H9 (cell line): ENCODE results near the gene CHMP4B. TPM values are rescaled to one million over a fixed set of nuclear protein-coding genes. Genes with fewer than 3 reads are reported as not detected.

ENCODE experiments used
- DNase-seq: peaks from one replicate; pipeline ENCODE4 v3.0.0-alpha.2; 2017
- H2AFZ ChIP-seq: one replicate; pipeline ENCODE4 v1.6.1; 2013; ENCODE audit warnings: mild to moderate bottlenecking, low read length, control low read depth, moderate library complexity
- H2AK5ac ChIP-seq: 2 replicates; pipeline ENCODE4 v1.6.1; 2013; ENCODE audit warnings: low read length, control low read depth, mixed read lengths; ENCODE audit not compliant: insufficient read length
- H2BK120ac ChIP-seq: one replicate; pipeline ENCODE4 v1.6.1; 2013; ENCODE audit warnings: low read depth, mild to moderate bottlenecking, low read length, control low read depth, inconsistent platforms; ENCODE audit not compliant: poor library complexity, severe bottlenecking
- H2BK12ac ChIP-seq: 2 replicates; pipeline ENCODE4 v1.6.1; 2013; ENCODE audit warnings: low read length, control low read depth, mixed read lengths, low read depth; ENCODE audit not compliant: insufficient read length
- H2BK15ac ChIP-seq: 2 replicates; pipeline ENCODE4 v1.6.1; 2013; ENCODE audit warnings: low read depth, low read length, control low read depth
- H2BK20ac ChIP-seq: one replicate; pipeline ENCODE4 v1.6.1; 2013; ENCODE audit warnings: low read depth, mild to moderate bottlenecking, low read length, control low read depth, inconsistent platforms; ENCODE audit not compliant: poor library complexity, severe bottlenecking
- H2BK5ac ChIP-seq: 2 replicates; pipeline ENCODE4 v1.6.1; 2013; ENCODE audit warnings: low read length, control low read depth, mixed read lengths; ENCODE audit not compliant: insufficient read length
- H3K14ac ChIP-seq: 2 replicates; pipeline ENCODE4 v1.6.1; 2013; ENCODE audit warnings: low read length, control low read depth; ENCODE audit not compliant: insufficient read depth
- H3K18ac ChIP-seq: 2 replicates; pipeline ENCODE4 v1.6.1; 2013; ENCODE audit warnings: low read depth, mild to moderate bottlenecking, mixed read lengths, low read length, control low read depth; ENCODE audit not compliant: insufficient read length
- H3K23ac ChIP-seq: 2 replicates; pipeline ENCODE4 v1.6.1; 2013; ENCODE audit warnings: low read length, control low read depth, mixed read lengths, low read depth; ENCODE audit not compliant: insufficient read length
- H3K23me2 ChIP-seq: 2 replicates; pipeline ENCODE4 v1.6.1; 2013; ENCODE audit warnings: low read depth, mild to moderate bottlenecking, mixed read lengths, low read length, control low read depth; ENCODE audit not compliant: insufficient read length, poor library complexity, severe bottlenecking
- H3K27ac ChIP-seq: 2 replicates; pipeline ENCODE4 v1.5.1; 2013; ENCODE audit warnings: low read length, control low read depth, mixed read lengths, low read depth; ENCODE audit not compliant: insufficient read length
- H3K27me3 ChIP-seq: 2 replicates; pipeline ENCODE4 v1.6.1; 2013; ENCODE audit warnings: low read length, control low read depth, inconsistent platforms; ENCODE audit not compliant: insufficient read depth
- H3K4ac ChIP-seq: 2 replicates; pipeline ENCODE4 v1.6.1; 2013; ENCODE audit warnings: low read depth, mild to moderate bottlenecking, control low read depth, inconsistent platforms, low read length, moderate library complexity
- H3K4me1 ChIP-seq: 2 replicates; pipeline ENCODE4 v1.6.1; 2013; ENCODE audit warnings: low read length, control low read depth, inconsistent platforms; ENCODE audit not compliant: insufficient read depth
- H3K4me2 ChIP-seq: 2 replicates; pipeline ENCODE4 v1.6.1; 2013; ENCODE audit warnings: low read length, control low read depth, mixed read lengths; ENCODE audit not compliant: insufficient read length, insufficient read depth
- H3K56ac ChIP-seq: 2 replicates; pipeline ENCODE4 v1.6.1; 2013; ENCODE audit warnings: low read depth, mild to moderate bottlenecking, mixed read lengths, low read length, control low read depth; ENCODE audit not compliant: insufficient read length
- H3K79me1 ChIP-seq: 2 replicates; pipeline ENCODE4 v1.6.1; 2013; ENCODE audit warnings: low read depth, mild to moderate bottlenecking, moderate library complexity, low read length, control low read depth, inconsistent platforms; ENCODE audit not compliant: insufficient read depth, poor library complexity, severe bottlenecking
- H3K79me2 ChIP-seq: 2 replicates; pipeline ENCODE4 v1.6.1; 2013; ENCODE audit warnings: low read length, control low read depth, inconsistent platforms; ENCODE audit not compliant: insufficient read depth
- H3K9ac ChIP-seq: 2 replicates; pipeline ENCODE4 v1.6.1; 2013; ENCODE audit warnings: low read length, control low read depth, mixed read lengths; ENCODE audit not compliant: insufficient read length; ENCODE audit errors: extremely low read depth
- H3K9me3 ChIP-seq: one replicate; pipeline ENCODE4 v1.6.1; 2013; ENCODE audit warnings: low read depth, low read length, inconsistent platforms; ENCODE audit not compliant: control insufficient read depth
- H3T11ph ChIP-seq: one replicate; pipeline ENCODE4 v1.6.1; 2013; ENCODE audit warnings: mild to moderate bottlenecking, low read length, control low read depth, inconsistent platforms
- H4K20me1 ChIP-seq: one replicate; pipeline ENCODE4 v1.6.1; 2013; ENCODE audit not compliant: control insufficient read depth, insufficient read length, insufficient read depth
- H4K5ac ChIP-seq: 2 replicates; pipeline ENCODE4 v1.6.1; 2013; ENCODE audit warnings: low read depth, mild to moderate bottlenecking, mixed read lengths, low read length, control low read depth; ENCODE audit not compliant: insufficient read length
- H4K8ac ChIP-seq: replicated peaks from 2 replicates; pipeline ENCODE4 v1.6.1; 2013; ENCODE audit warnings: low read length, control low read depth, mixed read lengths, low read depth; ENCODE audit not compliant: insufficient read length
- H4K91ac ChIP-seq: 2 replicates; pipeline ENCODE4 v1.6.1; 2013; ENCODE audit warnings: low read depth, mild to moderate bottlenecking, moderate library complexity, mixed read lengths, low read length, control low read depth; ENCODE audit not compliant: insufficient read length
- H3K27ac Mint-ChIP-seq, 3 experiments: 2 replicates in 2 of 3; 3 replicates in 1 of 3; pipeline ENCODE4 v1.8.0; 2020 to 2021; ENCODE audit warnings: mixed read lengths in 3 of 3, mild to moderate bottlenecking in 1 of 3, moderate library complexity in 1 of 3
- H3K27me3 Mint-ChIP-seq: 2 replicates; pipeline ENCODE4 v1.8.0; 2021; ENCODE audit warnings: low read depth, mild to moderate bottlenecking, moderate library complexity, mixed read lengths
- H3K36me3 Mint-ChIP-seq, 3 experiments: 2 replicates in 2 of 3; 3 replicates in 1 of 3; pipeline ENCODE4 v1.8.0; 2020 to 2021; ENCODE audit warnings: low read depth in 3 of 3, mixed read lengths in 3 of 3; ENCODE audit not compliant: insufficient read depth in 1 of 3
- H3K4me1 Mint-ChIP-seq, 2 experiments: 2 replicates each; pipeline ENCODE4 v1.8.0; 2020; ENCODE audit warnings: mixed read lengths in 2 of 2
- H3K4me3 Mint-ChIP-seq, 2 experiments: 2 replicates in 1 of 2; 3 replicates in 1 of 2; pipeline ENCODE4 v1.8.0; 2020 to 2021; ENCODE audit warnings: mild to moderate bottlenecking in 2 of 2, mixed read lengths in 2 of 2, moderate library complexity in 1 of 2
- H3K9me3 Mint-ChIP-seq, 2 experiments: 2 replicates in 1 of 2; 3 replicates in 1 of 2; pipeline ENCODE4 v1.8.0; 2020; ENCODE audit warnings: mild to moderate bottlenecking in 2 of 2, mixed read lengths in 2 of 2, moderate library complexity in 1 of 2
- CTCF ChIP-seq: fragments of 200-600 bp; sonication (generic); conservative IDR thresholded peaks from 3 replicates; pipeline ENCODE4 v1.8.0; 2021; ENCODE audit warnings: antibody characterized with exemption, mild to moderate bottlenecking
- WGBS: extraction: QIAGEN DNeasy Blood & Tissue Kit; methylation state at CpG from one replicate; pipeline ENCODE4 v1.1.7; 2013; ENCODE audit warnings: missing lambda C conversion rate, low lambda C conversion rate, mixed read lengths; ENCODE audit not compliant: insufficient read length; ENCODE audit errors: extremely low coverage; 5-methylcytosine and 5-hydroxymethylcytosine counted together
- total RNA-seq: library from RNA; stranded (reverse); gene quantifications from 2 replicates; pipeline ENCODE4 v1.2.1, GENCODE V29; 2021

CHMP4B gene
- total RNA-seq, 1 experiment from 2014 or later = 94.9 TPM

- Histone ChIP-seq H4K20me1 (peaks cover 2% of the 10 kb centered on the region), H3K14ac (no peak overlapping the region), H3T11ph (no peak overlapping the region), H3K27me3 (no peaks in the 10 kb centered on the region), H3K27ac (no peak overlapping the region), H4K8ac (no peak overlapping the region), H2BK120ac (no peak overlapping the region), H2BK15ac (no peak overlapping the region), H3K4me1 (no peaks in the 10 kb centered on the region), H3K23me2 (no peaks in the 10 kb centered on the region), H3K79me2 (no peaks in the 10 kb centered on the region), H3K4ac (no peak overlapping the region), H3K9me3 (no peaks in the 10 kb centered on the region), H3K9ac (no peak overlapping the region), H2AK5ac (no peak overlapping the region), H2AFZ (no peak overlapping the region), H2BK12ac (no peak overlapping the region), H2BK20ac (no peak overlapping the region), H3K4me2 (no peak overlapping the region), H3K56ac (no peak overlapping the region), H3K18ac (no peak overlapping the region), H4K5ac (no peak overlapping the region), H3K79me1 (no peaks in the 10 kb centered on the region), H2BK5ac (no peak overlapping the region), H3K23ac (no peak overlapping the region), H4K91ac (no peak overlapping the region)
- Mint-ChIP-seq H3K4me3 (no peak overlapping the region), H3K4me1 (peaks cover 0 to 7% of the 10 kb centered on the region in 2 experiments; a peak in 1 of 4 replicates), H3K36me3 (peaks cover 4 to 36% (median 5%) of the 10 kb centered on the region in 3 experiments; a peak in 5 of 7 replicates), H3K27me3 (no peaks in the 10 kb centered on the region), H3K9me3 (no peaks in the 10 kb centered on the region), H3K27ac (no peak overlapping the region)
- no CpG with 5 or more reads among the region's 5 CpGs for whole genome bisulfite sequencing
- no peak for TF ChIP-seq CTCF
- DNase-seq = no peak
Measured at GRCh38 chr20:33765592-33765991, 45.6 kb upstream of the CHMP4B start.
